NCI-H1694 (cell line): Measurements from ENCODE around the gene BHLHE23.

ENCODE experiments used
- DNase-seq: peaks from one replicate; lab custom pipeline; 2025; lab: John Stamatoyannopoulos, UW

BHLHE23 gene

DNA sequence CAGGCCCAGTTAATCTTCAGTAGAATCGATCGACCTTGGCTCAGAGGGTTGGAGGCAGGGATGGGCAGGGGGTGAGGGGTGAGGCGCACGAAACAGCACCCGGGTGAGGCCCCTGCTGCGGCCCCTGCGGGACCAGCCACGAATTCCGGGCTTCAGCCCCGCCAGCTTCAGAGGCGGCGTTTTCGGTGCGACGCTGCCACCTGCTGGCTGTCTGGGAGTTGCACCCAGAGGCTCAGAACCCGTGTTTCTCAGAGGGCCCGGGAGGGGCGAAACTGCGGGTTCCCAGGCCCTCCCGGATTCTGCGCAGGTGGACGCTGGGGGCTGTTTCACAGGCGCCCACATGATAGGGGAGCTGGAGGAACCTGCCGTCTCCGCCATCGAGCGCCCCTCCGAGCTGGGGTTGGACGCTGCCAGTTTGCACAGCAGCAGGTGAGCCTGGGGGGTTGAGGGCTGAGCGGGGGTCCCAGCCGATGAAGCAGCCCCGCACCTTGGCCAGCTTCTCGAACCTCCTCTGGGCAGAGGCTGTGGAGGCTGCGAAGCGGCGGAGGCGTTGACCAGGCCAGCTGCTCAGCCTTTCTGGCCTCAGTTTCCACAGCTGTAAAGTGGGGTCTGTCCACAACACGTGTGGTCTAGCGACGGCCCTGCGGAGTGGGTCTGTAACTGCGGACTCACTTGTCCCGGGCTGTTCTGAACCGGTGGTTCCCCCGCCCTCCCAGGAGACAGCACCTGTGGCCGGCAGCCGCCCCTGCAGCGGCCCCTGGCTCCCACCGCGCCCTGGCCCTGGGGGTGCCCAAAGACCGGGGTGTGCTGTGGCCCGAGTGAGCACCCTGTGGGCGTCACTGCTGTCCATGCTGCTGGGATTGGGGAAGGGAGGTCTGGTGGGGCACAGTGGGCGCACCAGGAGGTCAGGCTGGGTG lies 2.5 kb upstream of the BHLHE23 start:
- peak; percentile 41 for DNase-seq

DNA sequence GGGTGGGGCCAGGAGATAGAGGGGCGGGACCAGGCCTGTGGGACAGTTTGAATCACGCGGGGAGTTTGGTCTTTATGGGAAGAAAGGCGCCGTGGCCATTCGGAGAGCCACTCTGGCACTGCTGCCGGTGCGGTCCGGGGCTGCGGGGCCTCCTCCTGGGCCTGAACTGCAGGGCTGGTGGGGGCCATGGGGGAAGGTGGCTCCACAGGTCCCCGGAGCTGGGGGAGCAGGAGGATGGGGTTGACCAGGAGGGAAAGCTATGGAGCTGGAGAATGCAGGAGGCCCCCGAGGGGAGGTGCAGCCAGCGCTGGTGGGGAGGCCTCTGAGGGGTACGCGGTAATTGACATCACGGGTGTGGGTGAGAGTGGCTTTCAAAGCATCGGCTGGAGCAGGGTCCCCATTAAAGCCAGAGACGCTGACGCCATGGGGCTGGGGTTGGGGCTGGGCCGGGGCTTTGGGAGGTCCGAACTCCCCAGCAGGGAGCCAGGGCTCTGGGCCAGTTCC lies 1.8 kb upstream of the BHLHE23 start:
- no peak for DNase-seq

- DNase-seq: no peak
Measured at GRCh38 chr20:63007646-63008488, 1.1 kb upstream of the BHLHE23 start.

GRCh38 chr20:63007360-63007645 lies 539 bp upstream of the BHLHE23 start:
- no peak for DNase-seq

DNA sequence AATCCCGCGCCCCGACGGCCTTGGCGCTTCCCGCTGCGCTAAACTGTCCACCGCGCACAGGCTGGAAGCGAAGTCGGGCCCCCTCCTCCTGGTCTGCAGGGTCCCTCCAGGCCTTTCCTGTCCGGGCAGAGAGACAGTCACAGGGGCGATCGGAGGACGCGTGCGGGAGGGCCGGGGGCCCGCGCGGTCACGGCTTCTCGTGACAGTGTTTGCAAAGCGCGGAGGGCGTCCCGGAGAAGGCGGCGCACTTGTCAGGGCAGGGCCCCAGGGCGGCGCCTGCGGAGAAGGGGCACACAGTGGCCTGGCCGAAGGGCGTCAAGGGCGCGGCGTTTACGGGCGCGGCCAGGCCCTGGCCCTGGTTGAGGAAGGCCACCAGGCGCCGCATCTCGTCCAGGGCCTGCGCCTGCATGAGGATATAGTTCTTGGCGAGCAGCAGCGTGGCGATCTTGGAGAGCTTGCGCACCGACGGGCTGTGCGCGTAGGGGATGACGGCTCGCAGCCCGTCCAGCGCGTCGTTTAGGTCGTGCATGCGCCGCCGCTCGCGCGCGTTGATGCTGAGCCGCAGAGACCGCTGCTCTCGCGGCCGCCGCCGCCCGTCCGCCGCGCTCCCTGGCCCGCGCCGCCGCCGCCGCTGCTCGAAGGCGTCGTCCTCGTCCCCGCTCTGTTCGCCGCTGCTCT lies 763 bp downstream of the BHLHE23 start:
- DNase-seq: no peak

- DNase-seq: no peak
Measured at GRCh38 chr20:63005365-63005861, 1.4 kb downstream of the BHLHE23 start.

GRCh38 chr20:63004607-63005364 lies 2.0 kb downstream of the BHLHE23 start:
- DNase-seq: no peak

DNA sequence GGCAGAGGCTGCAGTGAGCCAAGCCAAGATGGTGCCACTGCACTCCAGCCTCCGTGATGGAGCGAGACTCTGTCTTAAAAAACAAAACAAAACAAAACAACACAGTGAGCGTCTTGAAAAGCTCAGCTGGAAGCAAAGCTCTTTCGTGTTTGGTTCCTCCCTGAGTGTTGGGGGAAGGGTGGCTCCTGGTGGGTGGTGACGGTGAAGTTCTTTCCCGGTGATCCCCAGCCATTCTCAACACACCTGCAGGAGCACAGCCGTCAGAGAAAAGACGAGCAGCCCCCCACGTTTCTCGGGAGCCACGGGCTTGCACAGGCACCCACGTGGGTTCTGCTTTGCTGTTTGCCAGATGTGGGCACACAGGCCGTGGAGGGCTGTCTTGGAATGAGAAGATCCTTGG lies 3.2 kb downstream of the BHLHE23 start:
- no peak for DNase-seq

DNA sequence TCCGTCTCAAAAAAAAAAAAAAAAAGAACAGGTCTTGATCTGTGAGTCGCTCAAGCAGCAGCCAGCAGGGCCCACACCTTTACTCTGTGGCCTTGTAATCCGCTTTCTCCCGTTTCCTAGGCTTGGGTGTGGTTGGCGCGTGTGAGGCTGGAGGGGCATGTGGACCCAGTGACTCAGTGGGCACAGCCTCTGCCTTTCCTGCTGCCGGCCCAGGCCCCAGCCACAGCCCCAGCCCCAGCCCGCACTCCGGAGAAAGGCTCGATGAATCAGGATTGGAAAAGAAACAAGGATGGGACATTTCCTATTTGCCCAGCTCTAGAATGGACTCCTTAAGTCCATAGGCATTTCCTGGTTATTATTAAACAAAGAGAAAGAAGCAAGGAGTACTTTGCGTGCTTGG lies 4.3 kb downstream of the BHLHE23 start:
- no peak for DNase-seq

GRCh38 chr20:63000958-63001357 lies 5.8 kb downstream of the BHLHE23 start:
- DNase-seq: no peak

GRCh38 chr20:63000036-63000435 lies 6.7 kb downstream of the BHLHE23 start:
- no peak for DNase-seq

GRCh38 chr20:62999580-62999979 lies 7.2 kb downstream of the BHLHE23 start:
- no peak for DNase-seq

DNA sequence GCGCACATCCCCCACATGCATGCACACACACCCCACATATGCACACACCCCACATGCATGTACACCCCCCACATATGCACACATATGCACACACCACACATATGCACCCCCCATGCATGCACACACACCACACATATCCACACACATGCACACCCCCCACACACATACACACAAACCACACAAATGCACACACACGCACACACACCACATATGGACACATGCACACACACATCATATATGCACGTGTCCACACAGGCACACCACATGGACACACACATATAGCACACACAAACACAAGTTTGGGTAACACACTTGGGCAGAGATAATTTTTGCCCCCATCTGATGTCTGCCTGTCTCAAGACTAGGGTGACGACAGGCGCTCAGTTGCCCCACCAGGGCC lies 8.3 kb downstream of the BHLHE23 start:
- no peak for DNase-seq

GRCh38 chr20:62997417-62998035 lies 9.2 kb downstream of the BHLHE23 start:
- no peak for DNase-seq

DNA sequence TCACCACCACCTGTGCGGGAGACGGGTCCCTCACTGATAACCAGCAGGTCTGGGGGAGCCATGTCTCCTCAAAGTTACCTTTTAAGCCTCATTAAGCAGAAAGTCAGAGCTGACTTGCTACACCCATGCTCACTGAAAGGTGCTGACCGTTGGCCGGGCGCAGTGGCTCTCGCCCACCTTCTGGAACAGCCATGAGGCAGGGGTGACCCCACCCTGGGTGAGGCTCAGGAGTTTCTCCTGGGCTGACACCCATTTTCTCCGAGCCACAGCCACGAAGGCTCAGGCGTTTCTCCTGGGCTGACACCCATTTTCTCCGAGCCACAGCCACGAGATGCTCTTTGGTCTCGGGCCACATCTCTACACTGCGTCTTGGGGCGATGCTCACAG lies 10.2 kb downstream of the BHLHE23 start:
- no peak for DNase-seq

- no peak for DNase-seq
Measured at GRCh38 chr20:62995898-62996595, 10.7 kb downstream of the BHLHE23 start.

- DNase-seq: no peak
Measured at GRCh38 chr20:62995481-62995880, 11.3 kb downstream of the BHLHE23 start.

- no peak for DNase-seq
Measured at GRCh38 chr20:62994869-62995281, 11.9 kb downstream of the BHLHE23 start.

DNA sequence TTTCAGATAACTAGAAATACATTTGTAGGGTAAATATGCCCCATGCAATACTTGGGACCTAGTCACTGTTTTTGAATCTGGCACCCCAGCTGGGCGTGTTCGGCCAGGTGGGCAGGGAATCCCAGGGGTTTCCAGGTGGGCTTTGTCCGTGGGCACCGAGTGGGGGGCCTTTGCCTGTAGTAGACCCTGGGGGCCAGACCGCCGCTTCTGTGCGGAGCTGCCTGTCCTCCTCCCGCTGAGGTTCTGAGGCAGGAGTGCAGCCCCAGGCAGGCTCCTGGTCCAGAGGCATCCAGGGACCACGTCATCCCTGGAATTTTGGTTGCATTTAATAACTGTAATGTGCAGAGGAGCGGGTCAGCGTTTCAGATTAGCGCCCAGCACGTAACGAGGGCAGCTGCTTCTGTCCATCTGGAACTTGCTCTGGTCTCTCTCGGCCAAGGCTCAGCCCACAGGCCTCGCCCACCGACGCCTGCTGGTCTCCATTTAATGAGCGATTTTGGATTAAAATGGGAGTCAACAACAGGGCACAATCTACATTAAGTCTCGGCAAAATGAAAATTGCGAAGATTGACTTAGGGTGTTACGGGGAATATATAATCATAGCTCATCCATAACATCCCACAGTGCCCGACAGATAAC lies 12.8 kb downstream of the BHLHE23 start:
- DNase-seq: no peak

- DNase-seq: no peak
Measured at GRCh38 chr20:62991863-62992262, 14.9 kb downstream of the BHLHE23 start.
